8988T (cell line): ENCODE measurements around the gene SEMA5A.

Experiments
- DNase-seq: peaks from one replicate; pipeline ENCODE4 v3.0.0; 2011

SEMA5A gene

GRCh38 chr5:9194509-9194908 lies 351.4 kb downstream of the SEMA5A start:
- no peak for DNase-seq

GRCh38 chr5:9192266-9192665 lies 353.6 kb downstream of the SEMA5A start:
- DNase-seq: no peak

- DNase-seq: no peak
Measured at GRCh38 chr5:9189681-9190080, 356.2 kb downstream of the SEMA5A start.

- no peak for DNase-seq
Measured at GRCh38 chr5:9188956-9189355, 356.9 kb downstream of the SEMA5A start.

GRCh38 chr5:9188131-9188530 lies 357.7 kb downstream of the SEMA5A start:
- no peak for DNase-seq

- DNase-seq: no peak
Measured at GRCh38 chr5:9187614-9188013, 358.3 kb downstream of the SEMA5A start.

GRCh38 chr5:9186069-9186468 lies 359.8 kb downstream of the SEMA5A start:
- DNase-seq: no peak

- no peak for DNase-seq
Measured at GRCh38 chr5:9183992-9184391, 361.9 kb downstream of the SEMA5A start.

GRCh38 chr5:9182899-9183695 lies 362.8 kb downstream of the SEMA5A start:
- no peak for DNase-seq

- DNase-seq: no peak
Measured at GRCh38 chr5:9176641-9177040, 369.2 kb downstream of the SEMA5A start.

- DNase-seq: no peak
Measured at GRCh38 chr5:9174446-9174845, 371.4 kb downstream of the SEMA5A start.

GRCh38 chr5:9173281-9174048 lies 372.4 kb downstream of the SEMA5A start:
- DNase-seq: no peak

- DNase-seq: no peak
Measured at GRCh38 chr5:9170026-9170425, 375.8 kb downstream of the SEMA5A start.

GRCh38 chr5:9169557-9169902 lies 376.3 kb downstream of the SEMA5A start:
- no peak for DNase-seq

- no peak for DNase-seq
Measured at GRCh38 chr5:9168791-9169556, 376.9 kb downstream of the SEMA5A start.

GRCh38 chr5:9166202-9167112 lies 379.4 kb downstream of the SEMA5A start:
- DNase-seq: no peak

- no peak for DNase-seq
Measured at GRCh38 chr5:9165546-9165945, 380.3 kb downstream of the SEMA5A start.

GRCh38 chr5:9160747-9161146 lies 385.1 kb downstream of the SEMA5A start:
- no peak for DNase-seq

- DNase-seq: no peak
Measured at GRCh38 chr5:9157811-9158210, 388.1 kb downstream of the SEMA5A start.

- DNase-seq: no peak
Measured at GRCh38 chr5:9157020-9157419, 388.9 kb downstream of the SEMA5A start.

- peak; percentile 39 for DNase-seq
Measured at GRCh38 chr5:9156282-9156681, 389.6 kb downstream of the SEMA5A start.

- DNase-seq: no peak
Measured at GRCh38 chr5:9151684-9152427, 394.0 kb downstream of the SEMA5A start.
